HepG2 (cell line): ENCODE data around the gene BST2. TPM values are rescaled to one million over a fixed set of nuclear protein-coding genes. Genes with fewer than 3 reads are reported as not detected.

Experiments used
- ARID4A ChIP-seq: sonication (generic); formaldehyde crosslinking; IDR thresholded peaks from 2 replicates; pipeline ENCODE4 v1.5.0; 2020; ENCODE audit warnings: mild to moderate bottlenecking, missing genetic modification reagents, borderline replicate concordance
- CEBPB ChIP-seq: IDR thresholded peaks from 2 replicates; pipeline ENCODE4 v1.6.1; 2011; ENCODE audit warnings: low read depth, low read length, improper control_type of control experiment, borderline replicate concordance
- FOXA3 ChIP-seq: IDR thresholded peaks from 2 replicates; pipeline ENCODE4 v1.6.1; 2016; ENCODE audit warnings: missing genetic modification reagents, missing compliant biosample characterization
- HDAC2 ChIP-seq: sonication (generic); formaldehyde crosslinking; IDR thresholded peaks from 2 replicates; pipeline ENCODE4 v1.4.0; 2020; ENCODE audit warnings: missing genetic modification reagents
- RARA ChIP-seq: IDR thresholded peaks from 2 replicates; pipeline ENCODE4 v1.6.1; 2016; ENCODE audit warnings: missing genetic modification reagents, missing compliant biosample characterization
- RXRB ChIP-seq: IDR thresholded peaks from 2 replicates; pipeline ENCODE4 v1.6.1; 2016; ENCODE audit warnings: borderline replicate concordance, missing genetic modification reagents, missing compliant biosample characterization
- SMAD3 ChIP-seq: sonication (generic); formaldehyde crosslinking; IDR thresholded peaks from 2 replicates; pipeline ENCODE4 v1.4.0; 2020; ENCODE audit warnings: missing genetic modification reagents
- ZBTB42 ChIP-seq: sonication (generic); formaldehyde crosslinking; IDR thresholded peaks from 2 replicates; pipeline ENCODE4 v1.5.0; 2020; ENCODE audit warnings: mild to moderate bottlenecking, missing genetic modification reagents
- ZFP36L1 ChIP-seq: sonication (generic); formaldehyde crosslinking; IDR thresholded peaks from 2 replicates; pipeline ENCODE4 v1.8.0; 2022; ENCODE audit warnings: mild to moderate bottlenecking, missing genetic modification reagents, moderate library complexity
- ZNF142 ChIP-seq: sonication (generic); formaldehyde crosslinking; IDR thresholded peaks from 2 replicates; pipeline ENCODE4 v1.4.0; 2020; ENCODE audit warnings: missing genetic modification reagents
- polyA plus RNA-seq, 8 experiments: library from polyadenylated mRNA; depleted of rRNA in 3 of 8; stranded (reverse) in 7 of 8; unstranded in 1 of 8; fragments of >200 nt; fragmentation: Illumina TruSeq in 4 of 8; extraction: Trizol in 4 of 8; gene quantifications; 2 replicates each; pipeline versions ENCODE4 v1.2.1 to v1.2.3, GENCODE V29; 2011 to 2016; ENCODE audit warnings: low read depth in 4 of 8, missing spikeins in 1 of 8, mixed read lengths in 1 of 8; ENCODE audit not compliant: insufficient read depth in 1 of 8
- total RNA-seq, 5 experiments: library from RNA; depleted of rRNA; stranded (reverse); fragments of >200 nt; fragmentation: Illumina TruSeq; extraction: Trizol; gene quantifications; 2 replicates each; pipeline ENCODE4 v1.2.3, GENCODE V29; 2016; ENCODE audit warnings: low read depth in 1 of 5
- TF ChIP-seq, protein P1 (sequence below): sonication (generic); formaldehyde crosslinking; IDR thresholded peaks from 2 replicates; pipeline ENCODE4 v1.4.0; 2020; ENCODE audit warnings: missing genetic modification reagents
- TF ChIP-seq, protein P2 (sequence below): sonication (generic); formaldehyde crosslinking; IDR thresholded peaks from 2 replicates; pipeline ENCODE4 v1.8.1; 2023; ENCODE audit warnings: missing genetic modification reagents, inconsistent platforms, borderline replicate concordance
- TF ChIP-seq, protein P3 (sequence below): sonication (generic); formaldehyde crosslinking; IDR thresholded peaks from 2 replicates; pipeline ENCODE4 v1.4.0; 2020; ENCODE audit warnings: missing genetic modification reagents

BST2 gene
- total and polyA plus RNA-seq, 2 of the 13 experiments (the other 11 are each of a cell fraction or from before 2014, with no cell fraction given) = 58.8 to 93.8 TPM

DNA sequence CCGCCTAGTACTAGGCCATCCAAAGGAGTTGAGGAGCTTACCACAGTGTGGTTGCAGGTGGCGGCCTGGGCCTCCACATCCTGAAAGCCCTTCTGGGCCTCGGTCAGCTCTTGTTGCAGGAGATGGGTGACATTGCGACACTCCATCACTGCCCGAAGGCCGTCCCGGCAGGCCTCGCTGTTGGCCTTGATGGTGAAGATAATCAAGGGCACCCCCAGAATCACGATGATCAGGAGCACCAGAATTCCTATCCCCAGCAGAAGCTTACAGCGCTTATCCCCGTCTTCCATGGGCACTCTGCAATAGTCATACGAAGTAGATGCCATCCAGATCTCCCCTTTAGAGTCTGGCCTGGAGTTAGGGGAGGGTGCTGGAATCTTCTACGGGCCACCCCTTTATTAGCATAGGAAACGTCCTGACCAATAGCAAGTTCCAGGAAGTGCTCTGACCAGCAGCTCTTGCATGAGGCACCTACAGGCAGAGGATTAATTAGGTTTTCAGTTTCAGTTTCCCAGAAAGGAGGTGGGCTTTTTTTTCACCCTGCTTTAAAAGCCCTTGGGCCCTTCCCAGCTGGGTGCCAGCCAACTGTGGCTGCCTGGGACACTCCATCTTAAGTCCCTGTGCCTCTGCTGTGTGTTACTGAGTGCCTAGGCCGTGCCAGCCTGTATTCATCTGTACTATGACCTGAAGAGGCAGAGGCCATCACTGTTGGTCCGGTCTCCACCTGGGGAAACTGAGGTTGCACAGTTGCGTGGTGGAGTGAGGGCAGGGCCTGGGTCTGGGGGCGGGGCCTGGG is at the start of gene BST2 (continued):
- TF ChIP-seq ARID4A (CRISPR knock-in tag) (peak; percentile 73; the same call in 1 of the 2 replicates), RARA (no peak), ZFP36L1 (CRISPR knock-in tag) (peak; percentile 32), HDAC2 (CRISPR knock-in tag) (peak; percentile 72), RXRB (peak; percentile 8; the same call in 1 of the 2 replicates), ZBTB42 (CRISPR knock-in tag) (no peak), FOXA3 (peak; percentile 29), CEBPB (peak; percentile 97), ZNF142 (CRISPR knock-in tag) (0 out of 2 replicates have a peak, but pooled peaks have one; percentile 28), SMAD3 (CRISPR knock-in tag) (no peak)
- TF ChIP-seq, protein P1, sequence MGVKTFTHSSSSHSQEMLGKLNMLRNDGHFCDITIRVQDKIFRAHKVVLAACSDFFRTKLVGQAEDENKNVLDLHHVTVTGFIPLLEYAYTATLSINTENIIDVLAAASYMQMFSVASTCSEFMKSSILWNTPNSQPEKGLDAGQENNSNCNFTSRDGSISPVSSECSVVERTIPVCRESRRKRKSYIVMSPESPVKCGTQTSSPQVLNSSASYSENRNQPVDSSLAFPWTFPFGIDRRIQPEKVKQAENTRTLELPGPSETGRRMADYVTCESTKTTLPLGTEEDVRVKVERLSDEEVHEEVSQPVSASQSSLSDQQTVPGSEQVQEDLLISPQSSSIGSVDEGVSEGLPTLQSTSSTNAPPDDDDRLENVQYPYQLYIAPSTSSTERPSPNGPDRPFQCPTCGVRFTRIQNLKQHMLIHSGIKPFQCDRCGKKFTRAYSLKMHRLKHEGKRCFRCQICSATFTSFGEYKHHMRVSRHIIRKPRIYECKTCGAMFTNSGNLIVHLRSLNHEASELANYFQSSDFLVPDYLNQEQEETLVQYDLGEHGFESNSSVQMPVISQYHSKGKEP (CRISPR knock-in tag) = no peak
- TF ChIP-seq, protein P2, sequence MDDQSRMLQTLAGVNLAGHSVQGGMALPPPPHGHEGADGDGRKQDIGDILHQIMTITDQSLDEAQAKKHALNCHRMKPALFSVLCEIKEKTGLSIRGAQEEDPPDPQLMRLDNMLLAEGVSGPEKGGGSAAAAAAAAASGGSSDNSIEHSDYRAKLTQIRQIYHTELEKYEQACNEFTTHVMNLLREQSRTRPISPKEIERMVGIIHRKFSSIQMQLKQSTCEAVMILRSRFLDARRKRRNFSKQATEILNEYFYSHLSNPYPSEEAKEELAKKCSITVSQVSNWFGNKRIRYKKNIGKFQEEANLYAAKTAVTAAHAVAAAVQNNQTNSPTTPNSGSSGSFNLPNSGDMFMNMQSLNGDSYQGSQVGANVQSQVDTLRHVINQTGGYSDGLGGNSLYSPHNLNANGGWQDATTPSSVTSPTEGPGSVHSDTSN (CRISPR knock-in tag) = no peak
- TF ChIP-seq, protein P3, sequence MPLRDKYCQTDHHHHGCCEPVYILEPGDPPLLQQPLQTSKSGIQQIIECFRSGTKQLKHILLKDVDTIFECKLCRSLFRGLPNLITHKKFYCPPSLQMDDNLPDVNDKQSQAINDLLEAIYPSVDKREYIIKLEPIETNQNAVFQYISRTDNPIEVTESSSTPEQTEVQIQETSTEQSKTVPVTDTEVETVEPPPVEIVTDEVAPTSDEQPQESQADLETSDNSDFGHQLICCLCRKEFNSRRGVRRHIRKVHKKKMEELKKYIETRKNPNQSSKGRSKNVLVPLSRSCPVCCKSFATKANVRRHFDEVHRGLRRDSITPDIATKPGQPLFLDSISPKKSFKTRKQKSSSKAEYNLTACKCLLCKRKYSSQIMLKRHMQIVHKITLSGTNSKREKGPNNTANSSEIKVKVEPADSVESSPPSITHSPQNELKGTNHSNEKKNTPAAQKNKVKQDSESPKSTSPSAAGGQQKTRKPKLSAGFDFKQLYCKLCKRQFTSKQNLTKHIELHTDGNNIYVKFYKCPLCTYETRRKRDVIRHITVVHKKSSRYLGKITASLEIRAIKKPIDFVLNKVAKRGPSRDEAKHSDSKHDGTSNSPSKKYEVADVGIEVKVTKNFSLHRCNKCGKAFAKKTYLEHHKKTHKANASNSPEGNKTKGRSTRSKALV (CRISPR knock-in tag) = peak; percentile 58
